Activated CD8-positive, alpha-beta memory T cell treated with anti-CD3 and anti-CD28 coated beads, Interleukin-2, amount 50 U/mL, for 1 hour (primary cell): ENCODE results near the gene TNFRSF19.

Experiments used
- DNase-seq: peaks from one replicate; pipeline ENCODE4 v3.0.0-alpha.2; 2020; ENCODE audit errors: extremely low read depth

Gene TNFRSF19

DNA sequence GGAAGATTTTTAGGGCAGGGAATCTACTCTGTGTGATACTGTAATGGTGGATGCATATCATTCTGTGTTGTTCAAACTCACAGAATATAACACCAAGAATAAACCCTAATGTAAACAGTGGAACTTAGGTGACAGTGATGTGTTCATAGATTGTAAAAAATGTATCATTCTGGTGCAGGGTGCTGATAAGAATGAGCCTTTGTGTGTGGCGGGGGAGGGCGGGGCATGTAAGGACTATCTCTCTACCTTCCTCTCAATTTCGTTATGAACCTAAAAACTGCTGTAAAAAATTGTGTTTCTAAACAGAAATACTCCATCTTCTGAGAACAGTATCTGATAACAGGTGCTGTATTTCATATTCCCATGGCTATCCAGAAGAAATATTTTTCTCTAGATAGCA is 35.6 kb downstream of the TNFRSF19 start:
- no peak for DNase-seq

DNA sequence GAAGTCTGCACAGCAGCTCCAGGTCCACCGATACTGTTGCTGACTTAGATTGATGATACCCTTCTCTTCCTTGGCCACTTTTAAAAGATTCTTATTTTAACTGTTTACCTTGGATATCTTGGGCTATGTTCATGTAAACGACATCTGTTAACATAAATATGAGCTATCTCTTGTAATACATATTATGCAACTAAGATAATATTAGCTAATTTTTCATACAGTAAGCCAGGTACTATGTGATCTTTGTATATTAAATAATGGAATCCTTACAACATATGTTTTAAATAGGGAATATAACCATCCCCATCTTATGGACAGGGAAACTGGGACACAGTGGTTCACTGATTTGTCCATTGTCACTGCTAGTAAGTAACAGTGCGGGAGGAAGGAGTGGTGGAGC is 37.9 kb downstream of the TNFRSF19 start:
- no peak for DNase-seq

DNA sequence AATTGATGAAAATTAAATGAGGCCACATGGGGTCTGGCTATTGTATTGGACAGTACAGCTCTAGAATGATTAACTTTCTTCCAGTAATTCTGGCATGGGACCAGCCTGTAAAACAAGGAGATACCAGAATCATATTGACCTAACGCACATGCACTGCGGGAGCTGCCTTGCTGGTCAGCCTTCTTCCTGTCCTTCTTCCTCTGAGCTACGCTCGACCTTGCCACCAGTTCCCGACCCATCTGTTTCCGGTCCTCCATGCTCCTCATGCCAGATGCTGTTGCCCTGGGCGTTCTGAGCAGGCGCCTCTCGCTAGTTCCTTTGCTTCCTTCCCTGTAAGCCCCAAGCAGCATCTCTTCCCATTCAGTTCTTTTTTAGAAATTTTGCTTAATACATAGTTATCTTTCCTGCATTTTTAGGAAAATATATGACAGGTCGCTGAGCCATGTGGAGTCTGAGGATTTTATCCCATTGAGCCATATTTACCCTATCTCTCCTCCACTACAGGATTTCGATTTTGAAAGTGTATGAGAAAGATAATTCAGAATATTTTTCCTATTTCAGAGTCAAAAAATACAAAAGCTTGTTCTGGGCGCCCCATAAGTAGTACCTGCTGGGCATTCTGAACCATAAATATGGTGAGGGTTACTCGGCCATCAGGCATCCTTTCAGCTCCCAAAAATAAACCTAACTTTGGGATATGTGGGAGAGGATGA is 38.6 kb downstream of the TNFRSF19 start:
- no peak for DNase-seq

DNA sequence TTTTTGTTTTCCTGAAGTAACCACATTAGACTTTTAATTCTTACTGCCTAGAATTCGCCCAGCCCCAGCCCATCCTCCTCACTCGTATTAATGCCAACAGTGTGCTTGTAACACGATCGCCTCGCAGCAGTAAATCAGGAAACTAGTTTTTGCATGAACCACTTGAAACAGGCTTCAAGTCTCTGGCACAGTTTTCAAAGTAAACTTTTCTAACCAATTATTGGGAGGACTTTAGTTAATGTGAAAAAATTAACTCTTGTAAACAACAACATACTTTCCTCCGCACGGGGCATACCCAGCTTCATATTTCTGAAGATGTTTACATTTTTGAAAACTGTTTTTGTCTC is 39.2 kb downstream of the TNFRSF19 start:
- no peak for DNase-seq

DNA sequence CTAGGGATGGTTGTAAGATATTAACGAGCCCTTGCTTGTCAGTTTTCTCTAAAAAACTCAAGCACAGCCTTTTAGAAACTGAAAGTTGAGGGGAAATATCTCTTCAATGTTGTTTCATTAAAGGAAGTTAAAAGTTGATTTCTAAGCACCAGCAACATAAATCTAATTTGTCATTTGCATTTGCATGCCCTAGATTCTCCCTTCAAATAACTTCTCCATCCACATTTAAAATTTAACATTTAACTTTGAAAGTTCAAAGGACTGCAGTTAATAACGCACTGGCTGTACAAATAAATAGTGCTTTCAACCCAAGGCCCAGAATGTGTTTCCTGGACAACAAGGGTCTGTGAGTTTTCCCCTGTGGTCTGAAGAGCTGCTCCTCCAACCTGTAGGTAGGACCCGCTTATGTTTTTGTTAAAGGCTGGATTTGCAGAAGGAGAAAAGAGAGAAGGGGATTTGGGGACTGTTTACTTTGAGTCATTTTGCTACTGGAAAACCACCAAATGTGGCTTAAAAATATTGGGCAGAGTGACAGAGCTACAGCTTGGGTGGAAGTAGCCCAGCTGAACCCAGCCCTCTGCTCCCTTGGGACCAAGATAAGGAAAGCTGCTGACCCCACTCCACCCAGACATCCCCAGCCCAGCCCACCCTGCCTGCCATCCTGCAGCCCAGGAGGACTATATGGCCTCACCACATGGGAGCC is 39.8 kb downstream of the TNFRSF19 start:
- DNase-seq: no peak

DNA sequence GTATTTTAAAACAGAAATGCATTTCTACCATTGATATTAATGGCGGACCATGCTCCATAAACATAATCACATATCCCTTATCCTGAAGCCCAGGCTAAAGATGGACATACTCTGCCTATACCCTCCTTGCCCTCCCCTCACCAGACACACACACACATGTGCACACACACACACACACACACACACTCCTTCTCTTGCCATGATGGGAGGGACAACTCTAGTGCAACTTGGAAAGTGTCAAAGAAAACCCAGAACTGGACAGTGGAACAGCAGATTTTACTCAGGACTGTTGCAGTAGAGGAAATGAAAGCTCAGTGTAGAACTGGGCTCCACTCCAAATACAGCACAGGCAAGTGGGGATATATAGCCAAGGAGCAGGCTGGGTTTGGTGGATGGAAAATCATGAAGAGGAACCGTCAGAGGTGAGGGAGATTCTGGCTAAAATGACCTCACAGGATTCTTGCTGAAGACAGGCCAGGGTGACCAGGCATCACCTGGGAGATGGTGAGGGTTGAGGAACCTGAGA is 40.8 kb downstream of the TNFRSF19 start:
- no peak for DNase-seq

DNA sequence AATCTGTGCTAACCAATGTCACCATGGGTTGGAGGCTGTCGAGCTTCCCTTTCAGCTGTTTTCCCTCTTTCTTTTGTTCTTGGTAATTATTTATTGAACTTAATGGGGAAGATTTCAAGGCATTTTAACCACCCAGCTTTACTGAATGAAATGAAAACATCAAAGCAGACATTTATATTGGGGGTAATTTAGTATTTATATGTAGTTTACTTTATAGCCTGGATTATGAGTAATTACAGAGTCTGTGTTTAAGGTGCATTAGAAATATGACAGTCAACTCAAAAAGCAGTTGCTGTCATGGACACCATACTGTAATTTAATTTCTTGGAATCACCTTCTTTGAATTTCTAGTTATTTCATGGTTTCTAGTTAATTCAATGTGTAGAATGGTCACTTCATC is 42.0 kb downstream of the TNFRSF19 start:
- DNase-seq: no peak

DNA sequence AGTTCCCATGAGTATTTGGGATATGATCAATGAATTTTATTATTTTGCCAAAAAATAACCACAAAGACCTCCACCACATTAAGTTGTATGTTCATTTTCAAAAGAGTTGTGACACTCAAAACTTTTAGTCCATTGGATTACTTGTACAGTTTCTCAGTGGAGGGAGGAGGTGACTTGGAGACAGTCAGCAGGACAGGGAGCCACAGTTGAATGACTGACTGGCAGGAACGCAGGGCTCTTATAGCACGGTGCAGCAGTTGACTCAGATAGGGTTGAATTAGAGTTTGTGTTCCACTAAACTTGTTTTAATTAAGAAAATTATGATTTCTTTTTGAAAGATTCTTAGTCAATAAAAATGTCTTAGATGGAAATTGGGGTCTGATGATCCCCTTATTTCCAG is 42.5 kb downstream of the TNFRSF19 start:
- no peak for DNase-seq

DNA sequence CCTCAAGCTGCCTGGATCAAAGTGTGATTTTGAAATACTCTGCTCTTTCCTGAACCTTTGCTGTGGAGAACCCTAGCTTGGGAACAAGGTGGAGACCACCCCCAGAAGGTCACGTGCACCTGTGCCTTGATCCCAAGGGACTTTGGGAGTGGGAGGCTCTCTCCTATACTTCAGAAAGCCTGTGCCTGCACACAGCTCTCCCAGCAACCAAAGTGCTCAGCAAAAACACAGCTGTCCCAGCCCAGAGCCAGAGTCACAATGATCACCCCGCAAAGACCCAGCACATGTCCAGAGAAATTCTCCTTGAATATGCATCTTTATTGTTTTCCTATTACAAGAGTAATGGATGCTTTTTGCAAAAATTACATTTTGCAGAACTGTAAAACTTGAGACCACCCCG is 43.4 kb downstream of the TNFRSF19 start:
- no peak for DNase-seq

DNA sequence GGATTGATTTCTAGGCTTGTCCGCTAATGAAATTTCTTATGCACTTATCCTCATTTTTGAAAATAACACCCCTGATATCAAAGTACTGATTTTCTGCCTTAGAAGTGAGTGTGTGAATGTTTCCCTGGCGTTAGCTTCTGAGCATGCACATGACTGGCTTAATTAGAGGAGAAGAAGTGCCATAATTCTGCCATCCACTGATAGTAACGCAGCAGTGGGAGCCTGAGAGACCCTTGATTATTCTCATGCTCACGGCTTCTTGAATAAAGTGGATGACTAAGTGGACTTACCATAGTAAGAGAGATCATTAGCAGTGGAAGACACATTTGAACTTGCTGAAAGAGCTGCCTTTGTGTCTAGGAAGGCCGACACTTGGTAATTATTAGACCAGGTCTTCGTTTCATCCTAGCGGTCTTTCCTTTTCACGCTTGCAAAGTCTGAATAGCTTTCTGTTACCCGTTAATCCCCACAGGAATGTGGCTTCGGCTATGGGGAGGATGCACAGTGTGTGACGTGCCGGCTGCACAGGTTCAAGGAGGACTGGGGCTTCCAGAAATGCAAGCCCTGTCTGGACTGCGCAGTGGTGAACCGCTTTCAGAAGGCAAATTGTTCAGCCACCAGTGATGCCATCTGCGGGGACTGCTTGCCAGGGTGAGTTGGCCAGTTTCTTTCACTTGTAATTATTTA is 45.3 kb downstream of the TNFRSF19 start:
- DNase-seq: no peak

DNA sequence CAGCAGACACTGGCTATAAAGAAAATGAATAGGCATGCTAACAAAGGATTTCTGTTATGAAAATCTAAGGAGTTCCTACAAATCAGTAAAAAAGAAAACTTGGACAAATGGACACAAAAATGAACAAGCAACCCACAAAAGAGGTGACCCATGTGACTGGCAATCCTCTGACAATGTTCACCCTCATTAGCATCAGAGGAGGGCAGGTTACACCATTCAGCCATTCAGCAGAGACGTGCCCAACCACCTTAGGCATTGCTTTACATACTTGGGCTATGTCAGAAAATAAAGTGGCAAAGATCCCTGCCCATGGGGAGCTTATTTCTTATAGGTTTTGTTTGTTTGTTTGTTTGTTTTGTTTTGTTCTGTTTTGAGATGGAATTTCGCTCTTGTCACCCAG is 46.0 kb downstream of the TNFRSF19 start:
- no peak for DNase-seq

DNA sequence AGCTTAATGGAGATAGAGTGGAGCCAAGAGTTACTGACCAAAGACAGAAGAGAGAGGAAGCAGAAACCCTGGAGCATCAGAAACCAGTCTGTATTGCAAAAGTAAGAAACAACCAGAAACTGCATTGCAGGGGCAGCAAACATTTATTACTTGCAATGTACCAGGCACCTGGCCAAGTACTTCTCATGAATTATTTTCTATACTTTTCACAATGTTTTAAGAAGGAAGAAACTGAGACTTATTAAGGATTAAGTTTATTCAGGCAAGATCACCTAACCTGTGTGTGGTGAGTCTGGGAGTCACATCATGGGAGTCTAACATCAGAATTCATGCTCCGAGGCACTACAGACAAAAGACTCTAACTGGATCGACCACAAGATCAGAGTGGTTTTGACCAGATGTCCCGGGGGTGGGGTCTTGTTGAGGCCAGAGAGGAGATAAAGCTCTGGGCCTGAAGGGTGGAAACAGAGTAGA is 47.4 kb downstream of the TNFRSF19 start:
- no peak for DNase-seq

DNA sequence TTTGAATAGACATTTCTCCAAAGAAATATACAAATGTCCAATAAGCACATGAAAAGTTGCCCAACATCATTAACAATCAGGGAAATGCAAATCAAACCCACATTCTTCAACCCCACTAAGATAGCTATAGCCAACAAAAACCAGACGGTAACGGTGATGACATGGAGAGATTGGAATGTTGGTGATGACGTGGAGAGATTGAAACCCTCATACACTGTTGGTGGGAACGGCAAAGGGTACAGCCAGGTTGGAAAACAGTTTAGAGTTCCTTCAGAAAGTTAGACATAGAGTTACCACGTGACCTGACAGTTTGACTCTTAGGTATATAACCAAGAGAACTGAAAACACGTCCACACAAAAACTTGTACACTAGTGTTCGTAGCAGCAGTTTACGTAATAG is 48.1 kb downstream of the TNFRSF19 start:
- no peak for DNase-seq

DNA sequence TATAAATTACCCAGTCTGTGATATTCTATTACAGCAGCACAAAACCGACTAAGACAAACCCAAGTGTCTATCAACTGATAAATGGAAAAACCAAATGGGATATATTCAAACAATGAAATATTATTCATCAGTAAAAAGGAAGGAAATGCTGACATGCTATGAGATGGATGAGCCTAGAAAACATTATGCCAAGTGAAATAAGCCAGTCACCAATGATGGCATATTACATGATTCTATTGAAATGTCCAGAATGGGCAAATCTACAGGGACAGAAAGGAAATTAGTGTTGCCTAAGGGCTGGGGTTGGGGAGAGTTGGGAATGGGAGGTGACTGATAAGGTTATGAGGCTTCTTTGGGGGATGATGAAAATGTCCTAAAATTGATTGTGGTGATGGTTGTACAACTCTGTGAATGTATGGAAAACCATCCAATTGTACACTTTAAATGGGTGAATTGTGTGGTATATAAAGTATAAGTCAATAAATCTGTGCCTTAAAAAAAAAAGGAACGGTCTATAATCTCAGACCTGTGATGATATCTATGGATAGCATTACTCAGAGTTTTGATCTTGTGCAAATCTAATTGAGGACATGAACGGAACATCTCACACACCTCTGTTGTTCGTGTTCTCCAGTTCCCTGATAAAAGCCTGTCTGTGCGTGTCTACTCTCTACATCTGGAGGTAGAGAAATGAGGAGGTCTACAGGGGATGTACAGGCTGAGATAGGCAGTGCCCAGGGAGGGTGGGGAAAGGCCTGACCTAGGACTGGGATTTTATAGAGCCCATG is 49.0 kb downstream of the TNFRSF19 start:
- DNase-seq: no peak

DNA sequence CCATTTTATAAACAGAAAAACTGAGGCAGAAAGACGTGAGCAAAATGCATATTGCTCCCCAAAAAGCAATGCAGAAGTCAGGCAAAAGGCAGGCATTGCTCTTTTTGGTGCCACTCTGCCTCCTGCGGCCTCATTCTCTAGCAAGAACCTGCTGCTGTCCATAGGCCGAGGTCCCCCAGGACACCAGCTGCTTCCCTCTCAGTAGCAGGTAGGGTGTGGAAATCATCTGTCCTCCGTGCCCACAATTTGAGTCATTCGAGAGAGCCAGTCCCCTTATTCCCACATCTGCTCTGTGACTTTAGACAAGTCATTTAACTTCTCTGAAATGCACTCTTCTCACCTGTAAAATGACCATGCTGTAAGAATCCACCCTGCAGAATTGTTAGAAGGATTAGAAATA is 50.0 kb downstream of the TNFRSF19 start:
- DNase-seq: no peak

DNA sequence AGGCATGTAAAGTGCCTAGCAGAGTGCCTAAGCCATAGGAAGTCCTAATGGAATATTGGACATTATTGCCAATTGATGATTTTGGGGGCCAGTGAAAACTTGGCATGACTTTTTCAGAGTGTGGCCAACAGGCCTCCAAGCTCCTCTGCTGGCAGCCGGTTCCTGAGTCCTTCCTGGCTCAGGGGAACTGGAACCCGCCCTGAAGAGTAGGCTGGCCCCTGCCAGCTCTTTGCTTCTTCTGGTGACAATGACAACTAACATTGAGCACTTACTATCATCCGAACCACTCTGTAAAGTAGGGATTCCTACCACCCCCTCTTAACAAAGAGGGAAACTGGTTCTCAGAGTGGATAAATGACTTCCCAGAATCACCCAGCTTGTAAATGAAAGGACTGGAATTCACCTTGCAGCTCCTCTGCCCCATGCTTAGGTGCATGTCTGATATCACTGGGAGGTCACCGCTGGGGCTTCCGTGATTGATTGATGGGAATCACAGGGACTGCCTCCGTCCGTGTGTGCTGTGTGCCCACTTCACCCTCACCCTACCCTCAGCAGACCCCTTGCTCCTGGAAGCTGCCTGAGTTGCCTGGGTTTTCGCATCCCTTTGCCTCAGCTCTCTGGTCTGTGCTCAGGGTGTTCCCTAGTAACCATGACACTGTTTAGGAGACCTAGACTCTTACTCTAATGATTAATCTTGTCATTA is 50.6 kb downstream of the TNFRSF19 start:
- no peak for DNase-seq

DNA sequence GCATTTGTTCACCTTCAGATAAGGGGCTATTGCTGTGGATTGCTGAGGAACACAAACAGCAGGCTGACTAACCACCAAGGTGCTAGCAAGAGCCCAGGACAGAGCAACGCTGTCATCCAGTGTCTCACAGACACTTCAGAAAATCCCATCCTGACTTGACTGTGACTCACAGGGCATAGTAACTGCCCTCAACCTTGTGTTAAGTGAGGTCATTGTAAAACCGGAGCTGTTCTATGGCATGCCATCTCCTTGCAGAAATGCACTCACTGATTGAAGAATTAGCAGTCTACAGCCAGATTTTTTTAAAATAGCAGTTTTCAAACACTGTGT is 51.1 kb downstream of the TNFRSF19 start:
- DNase-seq: no peak

DNA sequence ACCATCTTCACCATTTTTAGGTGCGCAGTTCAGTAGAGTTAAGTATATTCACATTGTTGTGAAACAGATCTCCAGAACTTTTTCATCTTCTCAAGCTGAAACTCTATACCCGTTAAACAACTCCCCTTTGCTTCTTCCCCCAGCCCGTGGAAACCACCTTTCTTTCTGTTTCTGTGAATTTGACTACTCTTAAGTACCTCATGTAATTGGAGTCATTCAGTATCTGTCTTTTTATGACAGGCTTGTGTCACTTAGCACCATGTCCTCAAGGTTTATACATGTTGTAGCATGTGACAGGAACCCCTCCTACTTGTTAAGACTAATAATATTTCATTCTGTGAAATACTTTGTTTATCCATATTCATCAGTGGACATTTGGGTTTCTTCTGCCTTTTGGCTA is 52.8 kb downstream of the TNFRSF19 start:
- DNase-seq: no peak

DNA sequence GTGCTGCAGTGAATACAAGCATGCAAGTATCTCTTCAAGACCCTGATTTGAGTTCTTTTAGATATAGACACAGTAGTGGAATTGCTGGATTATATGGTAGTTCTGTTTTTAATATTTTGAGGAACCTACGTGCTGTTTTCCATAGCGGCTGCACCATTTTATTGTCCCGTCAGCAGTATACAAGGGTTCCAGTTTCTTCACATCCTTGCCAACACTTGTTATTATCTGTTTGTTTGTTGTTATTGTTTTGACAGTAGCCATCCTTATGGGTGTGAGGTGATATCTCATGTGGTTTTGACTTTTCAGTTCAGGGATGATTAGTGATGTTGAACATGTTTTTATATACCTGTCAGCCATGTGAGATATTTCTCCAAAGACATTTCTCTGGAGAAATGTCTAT is 53.2 kb downstream of the TNFRSF19 start:
- DNase-seq: no peak

DNA sequence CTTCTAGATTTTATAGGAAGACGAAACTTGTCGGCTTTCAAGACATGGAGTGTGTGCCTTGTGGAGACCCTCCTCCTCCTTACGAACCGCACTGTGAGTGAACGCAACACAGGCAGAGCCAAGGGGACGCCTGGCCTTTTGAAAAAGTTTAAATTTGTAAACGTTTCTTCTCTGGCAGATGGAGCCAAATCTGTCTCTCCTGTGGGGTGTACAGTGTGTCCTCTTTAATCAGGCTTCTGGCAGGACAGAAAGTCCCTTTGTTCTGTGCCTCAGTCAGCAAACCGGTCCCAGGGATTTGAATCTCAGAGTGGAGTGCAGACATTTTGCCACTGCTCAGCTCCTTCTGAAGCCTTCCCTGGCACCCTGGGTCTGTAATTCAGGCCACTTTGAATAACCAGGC is 56.5 kb downstream of the TNFRSF19 start:
- no peak for DNase-seq

DNA sequence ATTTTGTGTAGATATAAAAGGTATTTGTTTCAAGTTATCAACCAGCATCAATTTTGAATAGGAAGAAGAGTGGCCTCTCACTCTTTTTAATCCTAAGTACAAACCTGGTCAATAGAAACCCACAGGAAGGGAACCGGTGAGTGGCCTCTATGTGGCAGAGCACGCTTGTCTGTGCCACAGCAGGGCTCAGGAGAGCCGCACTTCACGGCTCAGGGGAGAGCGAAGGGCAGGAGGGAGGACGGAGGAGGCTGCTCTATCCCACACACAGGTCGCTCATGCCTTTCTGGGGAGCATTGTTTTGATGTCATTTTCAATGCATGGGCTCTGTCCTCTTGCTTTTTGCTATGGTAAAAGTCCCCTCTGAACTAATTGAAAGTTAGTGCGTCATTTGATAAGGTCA is 57.2 kb downstream of the TNFRSF19 start:
- DNase-seq: no peak

DNA sequence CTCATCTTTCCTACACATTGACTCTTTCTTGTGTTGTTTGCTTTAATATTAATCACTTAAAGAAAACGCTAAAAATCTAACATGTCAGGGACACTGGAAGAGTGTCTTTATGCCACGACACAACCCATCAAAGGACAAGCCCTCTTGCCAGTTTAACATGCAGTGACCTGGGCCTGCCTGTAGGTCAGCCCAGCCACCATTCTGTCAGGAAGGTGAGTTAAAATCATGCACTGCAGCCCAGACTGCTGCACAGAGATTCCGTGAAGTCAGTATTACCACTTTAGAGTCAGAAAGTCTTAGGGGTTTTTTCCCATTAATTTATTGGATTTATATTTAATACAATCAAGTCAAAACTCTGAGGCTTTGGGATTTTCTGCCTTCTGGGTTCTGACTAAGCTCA is 58.0 kb downstream of the TNFRSF19 start:
- no peak for DNase-seq
